B cell (primary cell): ENCODE results near the gene CPO. TPM values are rescaled to one million over a fixed set of nuclear protein-coding genes. Genes with fewer than 3 reads are reported as not detected.

ENCODE experiments used
- ATAC-seq: fragments of 200-7000 bp; cut with Tn5 transposase; one replicate; pipeline ENCODE4 v1.10.0; 2021; ENCODE audit warnings: low read depth, mild to moderate bottlenecking, moderate number of reproducible peaks, moderate library complexity
- CTCF ChIA-PET: fragments of 350-600 bp; sonication (Branson Sonifier 250); formaldehyde crosslinking; loops from one replicate; lab custom pipeline; 2021; ENCODE audit warnings: antibody characterized with exemption, inconsistent platforms; lab: Charles Lee
- POLR2A ChIA-PET: fragments of 350-600 bp; sonication (Branson Sonifier 250); formaldehyde crosslinking; loops from one replicate; lab custom pipeline; 2021; ENCODE audit warnings: antibody characterized with exemption; lab: Charles Lee
- DNase-seq: peaks from one replicate; pipeline ENCODE4 v3.0.0; 2013
- H2AFZ ChIP-seq: 2 replicates; pipeline ENCODE4 v1.6.1; 2012; ENCODE audit warnings: mild to moderate bottlenecking, low read depth, low read length; ENCODE audit not compliant: insufficient read depth, poor library complexity, severe bottlenecking
- H3K27ac ChIP-seq, 2 donors: 1 replicate in 1 of 2; 2 replicates in 1 of 2; pipeline ENCODE4 v1.5.1; 2012 to 2013; ENCODE audit warnings: low read length in 2 of 2, mild to moderate bottlenecking in 2 of 2, moderate library complexity in 1 of 2
- H3K27me3 ChIP-seq, 4 experiments: fragments of 200-600 bp in 1 of 4; sonication (generic) in 1 of 4; replicated peaks in 1 of 4; 1 replicate in 2 of 4; 2 replicates in 2 of 4; pipeline versions ENCODE4 v1.6.1 to v1.7.0; 2013 to 2016; ENCODE audit warnings: low read length in 3 of 4, mild to moderate bottlenecking in 2 of 4, mixed read lengths in 1 of 4, moderate library complexity in 1 of 4; ENCODE audit not compliant: insufficient read depth in 4 of 4, control insufficient read depth in 3 of 4; ENCODE audit errors: control extremely low read depth in 1 of 4
- H3K36me3 ChIP-seq, 2 experiments: replicated peaks in 1 of 2; 1 replicate in 1 of 2; 2 replicates in 1 of 2; pipeline versions ENCODE4 v1.6.1 to v1.7.1; 2013; ENCODE audit warnings: low read length in 1 of 2; ENCODE audit not compliant: insufficient read depth in 2 of 2, control insufficient read depth in 1 of 2; ENCODE audit errors: control extremely low read depth in 1 of 2, extremely low read depth in 1 of 2
- H3K4me1 ChIP-seq, 2 donors: fragments of 200-600 bp in 1 of 2; sonication (generic) in 1 of 2; 1 replicate in 1 of 2; 2 replicates in 1 of 2; pipeline versions ENCODE4 v1.5.1 to v1.6.1; 2013 to 2017; ENCODE audit warnings: low read length in 2 of 2; ENCODE audit not compliant: control insufficient read depth in 2 of 2, insufficient read depth in 2 of 2
- H3K4me2 ChIP-seq: replicated peaks from 2 replicates; pipeline ENCODE3; 2012; ENCODE audit warnings: mild to moderate bottlenecking, low read depth, low read length; ENCODE audit not compliant: poor library complexity, severe bottlenecking
- H3K4me3 ChIP-seq, 5 experiments: fragments of 200-600 bp in 1 of 5; sonication (generic) in 1 of 5; 1 replicate in 3 of 5; 2 replicates in 2 of 5; pipeline versions ENCODE4 v1.5.1 to v1.7.0; 2011 to 2016; ENCODE audit warnings: low read length in 4 of 5, mild to moderate bottlenecking in 4 of 5, low read depth in 2 of 5, control low read depth in 1 of 5, moderate library complexity in 1 of 5; ENCODE audit not compliant: insufficient read depth in 1 of 5; ENCODE audit errors: control extremely low read depth in 1 of 5, extremely low read depth in 1 of 5
- H3K79me2 ChIP-seq: fragments of 200-600 bp; sonication (generic); one replicate; pipeline ENCODE4 v1.6.0; 2016; ENCODE audit warnings: low read length; ENCODE audit not compliant: control insufficient read depth, insufficient read depth
- H3K9ac ChIP-seq: fragments of 200-600 bp; sonication (generic); 2 replicates; pipeline ENCODE4 v1.6.1; 2017; ENCODE audit warnings: mild to moderate bottlenecking, low read length, moderate library complexity
- H3K9me3 ChIP-seq, 3 donors: one replicate each; pipeline versions ENCODE4 v1.6.1 to v1.7.1; 2013; ENCODE audit warnings: low read length in 2 of 3; ENCODE audit not compliant: control insufficient read depth in 2 of 3, insufficient read depth in 1 of 3; ENCODE audit errors: control extremely low read depth in 1 of 3
- H4K20me1 ChIP-seq: 2 replicates; pipeline ENCODE4 v1.6.0; 2012; ENCODE audit warnings: mild to moderate bottlenecking, low read length; ENCODE audit not compliant: insufficient read depth, control insufficient read depth, poor library complexity, severe bottlenecking
- H3K27ac Mint-ChIP-seq: one replicate; pipeline ENCODE4 v1.8.0; 2021; ENCODE audit warnings: mixed read lengths
- H3K27me3 Mint-ChIP-seq: one replicate; pipeline ENCODE4 v1.8.0; 2021; ENCODE audit warnings: mixed read lengths
- H3K4me1 Mint-ChIP-seq: one replicate; pipeline ENCODE4 v1.8.0; 2021; ENCODE audit warnings: mixed read lengths
- H3K4me3 Mint-ChIP-seq: one replicate; pipeline ENCODE4 v1.8.0; 2021; ENCODE audit warnings: mixed read lengths
- H3K9me3 Mint-ChIP-seq: one replicate; pipeline ENCODE4 v1.8.0; 2022; ENCODE audit warnings: mixed read lengths; ENCODE audit not compliant: insufficient read depth
- CTCF ChIP-seq: fragments of 200-600 bp; IDR thresholded peaks from one replicate; pipeline ENCODE4 v1.8.0; 2022; ENCODE audit warnings: antibody characterized with exemption, mild to moderate bottlenecking
- EZH2 ChIP-seq: IDR thresholded peaks from 2 replicates; pipeline ENCODE4 v1.6.1; 2012; ENCODE audit warnings: borderline replicate concordance, low read depth, mild to moderate bottlenecking, moderate library complexity, low read length; ENCODE audit not compliant: insufficient read depth, poor library complexity, severe bottlenecking
- WGBS: methylation state at CpG from one replicate; pipeline ENCODE4 v1.1.5; 2013; ENCODE audit warnings: missing lambda C conversion rate; ENCODE audit not compliant: insufficient coverage; 5-methylcytosine and 5-hydroxymethylcytosine counted together
- intact Hi-C: fragments of 100-400 bp; cut with micrococcal nuclease; formaldehyde crosslinking; loops from one replicate; pipeline ENCODE4 v1.10.0; 2022
- polyA minus RNA-seq: library from RNA; depleted of rRNA, polyadenylated mRNA; stranded (reverse); fragments of >200 nt; gene quantifications from 2 replicates; pipeline ENCODE4 v1.2.3, GENCODE V29; 2012
- polyA plus RNA-seq: library from polyadenylated mRNA; depleted of rRNA; stranded (reverse); fragments of >200 nt; gene quantifications from 2 replicates; pipeline ENCODE4 v1.2.3, GENCODE V29; 2012
- total RNA-seq, 2 donors: library from RNA; stranded (reverse); fragments of 120-200 nt in 1 of 2; gene quantifications; 1 replicate in 1 of 2; 2 replicates in 1 of 2; pipeline versions ENCODE4 v1.2.3 to v1.2.4, GENCODE V29; 2013 to 2022

CPO gene
- total RNA-seq (not detected in 2 replicates), polyA plus RNA-seq (0.10 TPM in 1 of 2 replicates, not detected in the other), polyA minus RNA-seq (not detected in 2 replicates)
- total RNA-seq (2013), result not detected

- no peak within 1 kb of the TSS for H3K27ac ChIP-seq
- no peaks in the 10 kb centered on the region for H3K9me3 ChIP-seq
- DNase-seq, result no peak
- no peak for ATAC-seq
- Mint-ChIP-seq H3K27me3 (peaks cover 2% of the 10 kb centered on the region), H3K9me3 (no peaks in the 10 kb centered on the region), H3K4me1 (peaks cover 6% of the 10 kb centered on the region), H3K4me3 (no peak within 1 kb of the TSS), H3K27ac (no peak within 1 kb of the TSS)
- no peaks in the 10 kb centered on the region for H3K4me1 ChIP-seq
- H3K4me2 ChIP-seq, result no peak within 1 kb of the TSS
- H4K20me1 ChIP-seq, result no peaks in the 10 kb centered on the region
- ChIA-PET POLR2A (no interaction called here), CTCF (no interaction called here)
- WGBS, result 86% methylated on average over 1 of the region's 2 CpGs
- no peak for TF ChIP-seq CTCF
- no peak for TF ChIP-seq EZH2
- intact Hi-C loops, result no loop called here
- H3K4me3 ChIP-seq, result no peak within 1 kb of the TSS
- no peak within 1 kb of the TSS for H2AFZ ChIP-seq
- H3K9ac ChIP-seq, result no peak within 1 kb of the TSS
- H3K36me3 ChIP-seq, result no peaks in the 10 kb centered on the region
- H3K79me2 ChIP-seq, result no peaks in the 10 kb centered on the region
- H3K27me3 ChIP-seq, result no peaks in the 10 kb centered on the region
Observed at GRCh38 chr2:206939340-206939739, at the start of gene CPO. CPO (plus strand) TSS chr2:206939518; CDS start chr2:206939600, 82 bp downstream.

GRCh38 chr2:206890179-206890578, 49.1 kb upstream of the CPO start:
- Mint-ChIP-seq H3K27me3 (peaks cover 6% of the 10 kb centered on the region), H3K9me3 (no peaks in the 10 kb centered on the region), H3K27ac (no peak overlapping the region), H3K4me1 (no peaks in the 10 kb centered on the region), H3K4me3 (no peak overlapping the region)
- H3K9ac ChIP-seq, result no peak overlapping the region
- CTCF ChIA-PET, result no interaction called here
- H3K9me3 ChIP-seq, result no peaks in the 10 kb centered on the region
- intact Hi-C loops, result no loop called here
- no peaks in the 10 kb centered on the region for H3K27me3 ChIP-seq
- TF ChIP-seq EZH2, result no peak
- TF ChIP-seq CTCF, result no peak
- no peaks in the 10 kb centered on the region for H3K36me3 ChIP-seq
- no peak overlapping the region for H3K4me2 ChIP-seq
- no peak overlapping the region for H3K27ac ChIP-seq
- H2AFZ ChIP-seq, result no peak overlapping the region
- no peaks in the 10 kb centered on the region for H3K79me2 ChIP-seq
- no peaks in the 10 kb centered on the region for H4K20me1 ChIP-seq
- DNase-seq, result no peak
- H3K4me3 ChIP-seq, result no peak overlapping the region
- H3K4me1 ChIP-seq, result no peaks in the 10 kb centered on the region
- POLR2A ChIA-PET, result no interaction called here
- whole genome bisulfite sequencing, result no CpG with 5 or more reads among the region's 2 CpGs
- ATAC-seq, result no peak
